ENCODE data around the gene PAX5. TPM values are rescaled to one million over a fixed set of nuclear protein-coding genes. Genes with fewer than 3 reads are reported as not detected.

Gene PAX5
- total RNA-seq, 4 donors from 2014 or later, result 0.95 to 61.9 (median 3.6) TPM; not detected in 1

DNA sequence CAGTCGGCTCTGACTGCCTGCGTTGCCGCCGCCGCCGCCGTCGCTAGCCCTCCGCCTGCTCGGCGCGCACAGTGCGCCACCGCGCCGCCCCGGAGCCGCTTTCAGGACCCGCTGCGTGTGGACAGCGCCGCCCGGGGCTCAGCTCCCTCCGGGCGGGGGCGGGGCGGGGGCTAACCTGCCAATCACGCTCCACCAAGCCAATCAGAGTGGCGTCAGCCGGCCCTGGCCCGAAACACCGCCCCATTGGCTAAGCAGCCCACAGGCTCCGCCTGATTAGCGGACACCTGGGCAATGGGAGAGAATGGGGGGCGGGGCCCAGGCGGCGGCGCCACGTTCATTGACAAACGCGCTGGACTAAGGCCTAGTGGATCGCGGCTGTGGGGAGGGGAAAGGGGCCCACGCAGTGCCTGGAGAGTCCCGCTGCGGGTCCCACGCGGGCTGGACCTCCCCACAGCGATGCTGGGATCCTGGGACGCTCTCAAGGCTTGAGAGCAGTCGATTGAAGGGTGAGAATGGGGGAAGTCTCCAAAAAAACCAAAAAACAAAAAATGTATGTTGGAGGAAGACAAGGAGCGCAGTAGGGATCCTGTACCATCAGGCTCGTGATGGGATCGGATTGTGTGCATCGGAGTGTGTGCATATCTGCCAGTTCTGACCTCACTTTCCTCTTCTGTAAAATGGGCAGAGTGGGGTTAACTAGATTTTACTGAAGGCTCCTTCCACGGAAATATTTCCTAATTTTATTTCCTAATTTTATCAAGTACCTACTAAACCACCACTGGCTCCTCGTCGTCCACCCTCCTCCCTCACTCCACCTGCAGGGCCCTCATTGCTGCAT is 6.3 kb downstream of the PAX5 start:
- TF ChIP-seq, protein P1, sequence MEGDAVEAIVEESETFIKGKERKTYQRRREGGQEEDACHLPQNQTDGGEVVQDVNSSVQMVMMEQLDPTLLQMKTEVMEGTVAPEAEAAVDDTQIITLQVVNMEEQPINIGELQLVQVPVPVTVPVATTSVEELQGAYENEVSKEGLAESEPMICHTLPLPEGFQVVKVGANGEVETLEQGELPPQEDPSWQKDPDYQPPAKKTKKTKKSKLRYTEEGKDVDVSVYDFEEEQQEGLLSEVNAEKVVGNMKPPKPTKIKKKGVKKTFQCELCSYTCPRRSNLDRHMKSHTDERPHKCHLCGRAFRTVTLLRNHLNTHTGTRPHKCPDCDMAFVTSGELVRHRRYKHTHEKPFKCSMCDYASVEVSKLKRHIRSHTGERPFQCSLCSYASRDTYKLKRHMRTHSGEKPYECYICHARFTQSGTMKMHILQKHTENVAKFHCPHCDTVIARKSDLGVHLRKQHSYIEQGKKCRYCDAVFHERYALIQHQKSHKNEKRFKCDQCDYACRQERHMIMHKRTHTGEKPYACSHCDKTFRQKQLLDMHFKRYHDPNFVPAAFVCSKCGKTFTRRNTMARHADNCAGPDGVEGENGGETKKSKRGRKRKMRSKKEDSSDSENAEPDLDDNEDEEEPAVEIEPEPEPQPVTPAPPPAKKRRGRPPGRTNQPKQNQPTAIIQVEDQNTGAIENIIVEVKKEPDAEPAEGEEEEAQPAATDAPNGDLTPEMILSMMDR (IDR thresholded peaks at IDR 0.05), result no peak
- TF ChIP-seq POLR2A (IDR thresholded peaks at IDR 0.05), result no peak
- Histone ChIP-seq H3K27me3 (peaks cover 0 to 63% of the 10 kb centered on the region in 2 donors), H3K9me3 (no peaks in the 10 kb centered on the region), H3K36me3 (no peaks in the 10 kb centered on the region), H3K27ac (peak overlapping the region in 1 of 4 donors; percentile 93), H3K4me1 (peaks cover 0 to 46% (median 24%) of the 10 kb centered on the region in 4 donors), H3K4me3 (peak overlapping the region; percentile 32 to 56 (median 45))
- peak; percentile 88 to 96 (median 95) for DNase-seq

DNA sequence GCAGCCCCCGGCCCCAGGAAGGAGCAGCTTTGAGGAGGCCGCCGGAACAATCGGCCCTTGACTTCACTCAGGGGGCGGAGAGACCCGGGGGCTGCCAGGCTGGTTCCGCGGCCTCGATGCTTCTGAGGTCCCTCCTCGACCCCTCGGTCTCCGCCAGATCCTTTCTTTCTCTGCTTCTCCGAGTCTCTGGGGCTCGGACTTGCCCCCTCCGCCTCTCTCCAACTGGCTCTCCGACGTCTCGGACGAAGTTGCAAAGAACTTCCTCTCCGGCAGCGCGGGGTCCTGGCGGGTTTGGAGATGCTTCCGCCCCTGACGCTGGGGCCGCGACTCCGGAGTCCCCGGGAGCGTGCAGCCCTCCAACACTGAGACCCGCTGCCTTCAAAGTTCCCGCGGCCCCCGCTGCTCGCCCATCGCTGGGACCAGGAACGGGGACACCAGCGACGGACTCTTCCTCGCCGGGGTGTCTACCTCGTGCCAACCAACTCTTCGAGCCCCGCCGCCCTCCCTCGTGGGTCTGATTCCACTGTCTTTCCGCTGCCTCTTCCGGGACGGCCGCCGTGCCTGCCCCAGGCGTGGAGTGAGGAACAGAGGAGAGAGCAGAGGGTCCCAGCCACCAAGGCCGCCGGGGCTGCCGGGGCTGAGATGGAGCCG is 7.0 kb downstream of the PAX5 start:
- Histone ChIP-seq H3K4me1 (peaks cover 0 to 46% (median 24%) of the 10 kb centered on the region in 4 donors), H3K4me3 (peak overlapping the region; percentile 32 to 56 (median 45)), H3K27me3 (peaks cover 0 to 67% of the 10 kb centered on the region in 2 donors), H3K9me3 (no peaks in the 10 kb centered on the region), H3K27ac (peak overlapping the region in 2 of 4 donors; percentile 52 to 93), H3K36me3 (no peaks in the 10 kb centered on the region)
- TF ChIP-seq, protein P1 (IDR thresholded peaks at IDR 0.05), result no peak
- no peak for TF ChIP-seq POLR2A (IDR thresholded peaks at IDR 0.05)
- DNase-seq, result peak in 2 of 3 donors; percentile 44 to 61

DNA sequence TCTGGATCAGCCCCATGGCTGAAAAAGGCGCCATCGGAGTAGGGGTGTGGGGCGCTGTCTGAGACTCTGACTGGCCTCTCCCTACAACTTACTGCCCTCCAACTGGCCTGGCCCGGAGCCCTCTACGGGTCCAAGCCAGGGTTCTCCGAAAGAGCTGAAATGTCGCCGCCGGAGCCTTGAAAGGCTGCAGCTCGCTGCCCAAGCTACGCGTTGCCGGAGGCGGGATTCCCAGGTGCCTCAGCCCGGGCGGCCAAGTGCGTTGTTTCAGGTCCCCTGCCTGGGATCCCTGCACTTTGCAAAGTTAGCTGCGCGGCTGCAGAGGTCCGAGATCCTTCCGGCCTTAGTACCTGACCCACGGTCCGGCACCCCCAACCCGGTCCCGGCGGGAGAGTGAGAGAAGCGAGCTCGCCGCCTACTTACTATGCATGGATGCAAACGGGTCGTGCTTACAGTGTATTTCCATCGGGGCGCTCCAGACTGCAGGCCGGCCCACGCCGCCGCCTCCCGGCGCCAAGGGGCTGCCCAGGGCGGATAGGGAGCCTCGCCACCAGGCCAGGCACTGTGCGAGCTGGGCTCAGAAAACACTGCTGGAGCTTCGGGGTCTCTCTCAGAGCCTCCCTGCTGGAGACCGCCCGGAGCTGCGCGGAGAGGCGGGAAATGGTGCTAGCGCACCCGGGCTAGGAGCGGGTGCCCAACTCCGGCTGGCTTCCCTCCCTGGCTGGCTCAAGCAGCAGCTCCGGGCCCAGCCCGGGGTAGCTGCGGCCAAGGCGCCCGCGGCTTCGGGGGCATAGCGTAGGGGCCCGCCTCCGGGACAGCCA is 7.7 kb downstream of the PAX5 start:
- peak overlapping the region in 3 of 4 donors; percentile 27 to 56 (median 44) for H3K4me3 ChIP-seq
- no peak for DNase-seq
- peaks cover 0 to 46% (median 24%) of the 10 kb centered on the region in 4 donors for H3K4me1 ChIP-seq

DNA sequence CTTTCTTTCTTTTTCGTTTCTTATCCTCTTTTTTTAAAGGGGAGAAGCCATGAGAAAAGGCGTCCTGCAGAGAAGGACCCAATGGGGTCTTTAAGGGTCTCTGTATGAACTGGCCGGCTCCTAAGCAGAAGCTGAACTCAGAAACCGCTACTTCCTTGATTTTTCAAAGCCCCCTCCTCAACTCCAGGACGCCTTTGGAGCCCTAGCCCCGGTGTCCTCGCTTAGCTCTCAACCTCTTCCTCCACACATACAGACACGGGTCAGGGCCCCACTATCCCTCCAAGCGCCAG is 8.3 kb downstream of the PAX5 start:
- Histone ChIP-seq H3K9me3 (no peaks in the 10 kb centered on the region), H3K36me3 (no peaks in the 10 kb centered on the region), H3K27me3 (peaks cover 0 to 67% of the 10 kb centered on the region in 2 donors), H3K4me3 (peak overlapping the region; percentile 27 to 56 (median 40)), H3K27ac (peak overlapping the region in 2 of 4 donors; percentile 52 to 93), H3K4me1 (peaks cover 0 to 46% (median 24%) of the 10 kb centered on the region in 4 donors)
- TF ChIP-seq POLR2A (IDR thresholded peaks at IDR 0.05), result no peak
- TF ChIP-seq, protein P1 (IDR thresholded peaks at IDR 0.05), result no peak
- no peak for DNase-seq

More for the DNA sequence above, 7.7 kb downstream of the PAX5 start:
- Histone ChIP-seq H3K27ac (peak overlapping the region in 2 of 4 donors; percentile 52 to 93), H3K36me3 (no peaks in the 10 kb centered on the region), H3K27me3 (peaks cover 0 to 67% of the 10 kb centered on the region in 2 donors), H3K9me3 (no peaks in the 10 kb centered on the region)
- TF ChIP-seq, protein P1 (IDR thresholded peaks at IDR 0.05), result no peak
- TF ChIP-seq POLR2A (IDR thresholded peaks at IDR 0.05), result no peak
